HG02981 (cell line): ENCODE measurements around the gene MRPL47.

Source experiments
- ATAC-seq: cut with Tn5 transposase; IDR thresholded peaks from one replicate; pipeline ENCODE4 v1.9.1; 2021; ENCODE audit warnings: mild to moderate bottlenecking, moderate library complexity; ENCODE audit not compliant: unreplicated experiment

Gene MRPL47

DNA sequence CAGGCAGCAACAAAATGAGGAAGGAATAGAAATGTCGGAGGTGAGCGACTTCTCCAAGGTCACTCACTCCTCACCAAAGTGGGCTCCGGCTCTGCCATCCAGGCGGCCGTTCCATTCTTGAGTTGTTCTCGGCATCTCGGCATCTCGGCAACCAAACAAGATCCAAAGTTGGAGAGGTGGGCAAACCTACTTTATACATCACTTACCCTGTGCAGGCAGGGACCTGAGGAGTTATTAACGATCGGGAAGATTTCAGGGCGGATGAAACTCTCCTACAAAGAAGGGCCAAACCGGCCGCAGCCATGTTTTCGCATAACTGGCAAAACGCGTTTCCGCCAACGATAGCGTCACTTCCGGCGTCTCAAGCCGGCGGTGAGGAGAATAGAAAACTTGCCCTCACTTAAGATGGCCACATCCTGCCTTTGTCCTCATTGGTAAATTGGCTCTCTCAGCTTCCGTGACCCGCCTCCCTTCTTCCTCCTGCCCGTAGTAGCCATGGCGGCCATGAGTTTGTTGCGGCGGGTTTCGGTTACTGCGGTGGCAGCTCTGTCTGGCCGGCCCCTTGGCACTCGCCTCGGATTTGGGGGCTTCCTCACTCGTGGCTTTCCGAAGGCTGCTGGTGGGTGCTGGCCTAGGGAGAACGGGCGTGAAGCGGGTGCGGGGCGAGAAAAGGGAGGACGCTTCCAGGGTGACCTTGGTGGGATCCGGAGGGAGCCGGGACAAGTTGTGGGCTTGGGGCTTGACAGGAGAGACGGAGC, at the start of gene MRPL47, which contains the start of gene NDUFB5:
Gene MRPL47, minus strand, starts transcription at position 318 of the 758 bp plus-strand sequence. Its CDS starts 14 bp downstream, at position 304.
Gene NDUFB5, plus strand, starts transcription at position 474 of the 758 bp plus-strand sequence. Its CDS starts 22 bp downstream, at position 496.
- peak; percentile 95 for ATAC-seq

DNA sequence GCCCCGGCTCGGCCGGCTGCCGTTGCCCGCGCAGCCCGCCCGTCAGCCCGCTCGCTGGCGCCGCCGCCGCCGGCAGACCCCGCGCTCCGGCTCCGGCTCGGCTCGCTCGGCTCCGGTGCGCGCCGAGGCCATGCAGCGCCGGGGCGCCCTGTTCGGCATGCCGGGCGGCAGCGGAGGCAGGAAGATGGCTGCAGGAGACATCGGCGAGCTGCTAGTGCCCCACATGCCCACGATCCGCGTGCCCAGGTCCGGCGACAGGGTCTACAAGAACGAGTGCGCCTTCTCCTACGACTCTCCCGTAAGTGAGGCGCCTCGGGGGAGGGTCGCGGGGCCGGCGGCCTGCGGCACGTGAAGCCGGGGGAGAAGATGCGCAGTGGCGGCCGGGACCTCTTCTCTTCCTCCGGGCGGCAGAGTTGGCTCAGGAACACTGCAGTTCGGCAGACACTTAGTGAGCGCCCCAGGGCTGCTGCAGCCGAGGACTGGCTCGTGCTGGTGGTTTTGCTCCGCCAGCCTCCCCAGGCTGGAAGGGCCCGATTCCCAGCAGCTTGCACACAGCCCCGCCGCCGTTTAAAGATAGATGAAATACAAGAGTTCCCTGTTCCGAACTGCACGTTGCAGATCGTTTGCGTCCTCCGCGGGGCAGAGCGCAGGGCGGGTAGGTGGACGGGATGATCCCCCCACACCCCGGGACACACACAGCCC, 48.8 kb upstream of the MRPL47 start:
- ATAC-seq = peak; percentile 55

DNA sequence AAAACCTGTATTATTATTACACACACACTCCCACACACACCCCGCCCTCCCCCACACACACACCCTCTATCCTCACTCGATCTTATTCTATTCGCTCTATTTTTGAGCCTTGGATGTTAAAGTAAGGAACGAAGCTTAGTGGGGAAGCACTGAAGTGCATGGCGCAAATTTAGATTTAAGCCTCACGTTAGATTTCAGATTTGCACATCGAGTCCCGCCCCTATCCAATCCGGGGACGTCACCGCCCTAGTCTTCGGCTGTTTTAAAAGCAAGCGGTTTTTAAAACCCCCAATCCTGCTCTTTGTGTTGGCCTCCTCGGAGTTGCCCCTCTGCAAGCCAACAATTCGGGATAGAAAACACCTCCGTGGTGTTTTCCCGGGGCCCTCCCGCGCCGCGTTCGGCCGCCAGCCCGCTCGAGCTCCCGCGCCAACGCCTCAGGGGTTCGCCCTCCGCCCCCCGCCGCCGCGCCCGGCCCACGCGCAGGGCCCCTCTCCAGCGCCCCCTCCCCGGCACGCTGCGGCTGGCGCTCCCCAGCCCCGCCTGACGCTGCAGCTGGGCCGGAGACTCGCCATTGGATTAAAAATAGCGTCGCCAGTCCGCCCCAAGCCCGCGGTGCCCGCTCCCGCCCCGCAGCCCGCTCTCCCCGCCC, 48.1 kb upstream of the MRPL47 start, which contains the start of gene USP13:
Gene USP13, plus strand, starts transcription at position 594 of the 649 bp plus-strand sequence. CDS start 186 bp downstream, outside the sequence.
- ATAC-seq = peak; percentile 50

DNA sequence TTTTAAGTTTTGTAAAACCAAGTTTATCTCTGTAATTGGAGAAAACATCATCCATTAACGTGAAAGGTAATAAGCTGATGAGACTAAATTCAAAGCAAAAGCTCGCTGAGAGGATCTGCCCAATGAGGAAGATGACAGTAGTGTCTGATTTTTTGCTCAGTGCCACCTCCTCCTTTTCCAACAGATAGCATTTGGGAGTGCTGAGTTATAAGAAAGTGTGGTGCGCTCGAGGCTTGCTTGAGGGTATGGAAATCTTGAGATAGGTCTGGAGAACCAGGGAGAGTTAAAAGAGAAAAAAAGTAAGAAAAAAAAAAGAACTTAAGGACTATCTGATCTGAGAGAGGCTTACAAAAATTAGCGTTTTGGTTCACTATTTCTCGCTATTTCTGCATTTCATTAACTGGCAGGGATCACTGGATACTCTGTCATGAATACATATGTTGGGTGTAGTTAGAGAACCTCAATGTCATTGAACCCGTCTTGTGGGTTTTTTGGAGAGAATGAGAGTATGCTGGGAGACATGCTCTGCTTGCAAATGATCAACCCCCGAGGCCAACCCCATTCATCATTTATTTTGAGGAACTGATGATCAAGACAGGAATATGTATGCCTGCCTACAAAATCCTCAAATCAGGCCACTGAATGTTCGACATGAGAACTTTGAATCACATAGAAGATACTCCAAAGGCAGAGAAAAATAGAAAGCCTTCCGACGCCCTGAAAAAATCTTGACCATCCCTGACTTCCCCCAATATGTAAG, 47.4 kb upstream of the MRPL47 start:
- ATAC-seq = no peak

DNA sequence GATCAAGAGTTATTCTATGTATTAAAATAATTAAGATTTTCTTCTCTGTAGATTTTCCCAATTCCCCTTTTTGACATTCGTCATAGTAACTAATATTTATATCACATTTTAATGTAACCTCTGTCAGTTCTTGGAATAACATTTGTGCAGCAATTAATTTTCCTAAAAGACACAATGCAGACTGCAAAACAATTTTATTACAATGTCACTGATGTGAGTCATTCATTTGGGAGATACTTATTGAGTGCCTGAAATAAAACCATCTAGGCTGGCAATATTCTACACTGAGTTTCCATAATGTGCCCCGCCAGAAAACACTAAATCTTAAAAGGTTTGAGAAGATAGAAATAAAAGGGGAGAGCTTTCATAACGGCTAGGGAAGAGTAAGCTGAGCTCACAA, 41.7 kb upstream of the MRPL47 start:
- no peak for ATAC-seq

DNA sequence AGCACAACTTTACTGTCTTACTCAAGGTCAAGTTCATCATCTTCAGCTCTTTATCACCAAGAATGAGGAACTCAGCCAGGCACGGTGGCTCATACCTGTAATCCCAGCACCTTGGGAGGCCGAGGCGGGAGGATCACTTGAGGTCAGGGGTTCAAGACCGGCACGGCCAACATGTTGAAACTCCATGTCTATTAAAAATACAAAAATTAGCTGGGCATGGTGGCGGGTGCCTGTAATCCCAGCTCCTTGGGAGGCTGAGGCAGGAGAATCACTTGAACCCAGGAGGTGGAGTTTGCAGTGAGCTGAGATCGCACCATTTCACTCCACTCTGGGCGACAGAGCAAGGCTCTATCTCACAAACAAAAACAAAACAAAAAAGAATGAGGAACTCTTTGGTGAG, 39.4 kb upstream of the MRPL47 start:
- ATAC-seq = peak; percentile 6

DNA sequence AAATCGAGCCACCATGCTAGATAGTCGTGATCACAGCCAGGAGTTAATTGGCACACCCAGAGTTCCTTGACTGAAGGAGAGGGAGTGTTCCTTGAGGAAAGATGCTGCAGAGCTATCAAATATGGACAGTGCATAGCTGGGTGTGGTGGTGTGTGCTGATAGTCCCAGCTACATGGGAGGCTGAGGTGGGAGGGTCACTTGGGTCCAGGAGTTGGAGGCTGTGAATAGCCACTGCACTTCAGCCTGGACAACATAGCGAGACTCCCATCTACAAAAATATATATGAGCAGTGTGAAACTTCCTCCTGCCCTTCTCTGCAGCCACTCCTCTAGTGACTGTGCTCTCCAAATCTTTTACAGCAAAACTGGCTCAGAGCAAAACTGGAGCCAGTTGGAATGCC, 38.4 kb upstream of the MRPL47 start:
- ATAC-seq = no peak

DNA sequence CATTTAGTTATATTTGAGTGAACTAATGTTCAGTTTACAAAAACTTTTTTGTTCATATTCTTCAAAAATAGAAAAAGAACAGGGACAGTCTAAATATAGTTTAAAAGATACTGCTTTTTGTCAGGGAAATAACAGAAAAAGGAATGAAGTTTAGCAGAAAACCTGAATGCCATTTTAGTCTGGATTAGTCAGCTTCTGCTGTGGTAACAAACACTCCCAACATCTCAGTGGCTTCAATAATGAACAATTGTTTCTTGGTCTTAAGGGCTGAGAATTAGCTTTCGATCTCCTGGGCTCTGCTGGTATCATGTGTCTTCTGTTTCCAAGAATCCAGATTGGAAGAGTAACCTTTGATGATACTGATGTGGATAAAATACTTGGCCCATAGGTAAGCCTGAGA, 36.0 kb upstream of the MRPL47 start:
- no peak for ATAC-seq

DNA sequence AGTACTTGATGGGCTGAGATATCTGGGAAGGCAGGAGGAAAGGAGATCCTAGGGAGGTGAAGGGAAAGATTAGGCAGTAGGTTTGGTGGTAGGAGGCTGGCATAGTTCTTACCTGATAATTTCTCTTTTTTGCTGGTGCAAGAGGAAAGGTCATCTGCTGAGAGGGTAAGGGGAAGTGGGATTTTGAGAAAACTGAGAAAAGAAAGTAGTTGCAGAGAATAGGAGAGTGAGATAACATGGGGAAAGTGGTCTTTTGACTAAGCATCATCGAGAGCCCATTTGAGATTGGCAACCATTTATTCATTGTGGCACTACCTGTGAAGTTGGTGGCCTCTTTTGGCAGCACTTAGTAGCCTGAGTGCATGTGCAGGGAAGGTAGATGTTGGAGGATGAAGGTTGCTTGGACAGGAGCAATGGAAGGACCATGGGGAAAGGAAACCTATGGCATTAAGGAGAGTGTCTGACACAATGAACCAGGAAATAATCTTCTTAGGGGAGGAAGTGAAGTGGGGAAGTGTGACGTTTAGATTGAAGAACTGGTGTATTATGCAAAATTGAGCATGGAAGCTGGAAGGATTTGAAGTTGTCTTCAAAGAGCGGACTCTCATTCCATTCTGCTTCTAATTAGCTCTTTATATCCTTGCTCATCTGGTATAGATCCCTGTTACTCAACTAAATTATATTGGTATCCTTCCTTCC, 26.5 kb upstream of the MRPL47 start:
- no peak for ATAC-seq

DNA sequence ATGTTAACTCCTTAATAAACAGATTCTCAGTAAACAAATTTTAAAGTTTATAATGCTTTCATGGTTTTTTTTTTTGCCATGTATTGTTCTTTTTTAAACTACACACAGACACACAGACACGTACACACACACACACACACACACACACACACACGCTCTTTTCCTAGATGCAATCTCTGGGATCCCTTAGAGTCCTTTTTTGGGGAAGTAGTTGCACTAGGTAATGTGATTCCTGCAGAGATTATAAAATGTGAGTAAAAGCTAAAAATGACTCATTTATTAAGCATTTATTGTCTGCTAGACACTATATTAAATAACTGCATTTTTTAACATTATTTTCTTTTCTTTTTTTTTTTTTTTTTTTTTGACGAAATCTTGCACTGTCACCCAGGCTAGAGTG, 20.0 kb upstream of the MRPL47 start:
- ATAC-seq = no peak

DNA sequence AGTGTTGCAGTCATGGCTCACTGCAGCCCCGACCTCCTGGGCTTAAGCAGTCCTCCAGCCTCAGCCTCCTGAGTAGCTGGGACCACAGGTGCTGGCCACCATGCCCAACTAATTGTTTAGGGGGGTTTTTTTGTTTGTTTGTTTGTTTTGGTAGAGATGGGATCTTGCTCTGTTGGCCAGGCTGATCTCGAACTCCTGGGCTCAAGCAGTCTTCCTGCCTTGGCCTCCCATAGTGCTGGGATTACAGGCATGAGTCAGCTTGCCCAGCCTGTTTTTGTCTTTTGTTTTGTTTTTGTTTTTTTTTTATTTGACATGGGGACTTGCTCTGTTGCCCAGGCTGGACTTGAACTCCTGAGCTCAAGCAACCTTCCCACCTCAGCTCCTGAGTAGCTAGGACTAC, 17.6 kb upstream of the MRPL47 start:
- ATAC-seq = no peak

DNA sequence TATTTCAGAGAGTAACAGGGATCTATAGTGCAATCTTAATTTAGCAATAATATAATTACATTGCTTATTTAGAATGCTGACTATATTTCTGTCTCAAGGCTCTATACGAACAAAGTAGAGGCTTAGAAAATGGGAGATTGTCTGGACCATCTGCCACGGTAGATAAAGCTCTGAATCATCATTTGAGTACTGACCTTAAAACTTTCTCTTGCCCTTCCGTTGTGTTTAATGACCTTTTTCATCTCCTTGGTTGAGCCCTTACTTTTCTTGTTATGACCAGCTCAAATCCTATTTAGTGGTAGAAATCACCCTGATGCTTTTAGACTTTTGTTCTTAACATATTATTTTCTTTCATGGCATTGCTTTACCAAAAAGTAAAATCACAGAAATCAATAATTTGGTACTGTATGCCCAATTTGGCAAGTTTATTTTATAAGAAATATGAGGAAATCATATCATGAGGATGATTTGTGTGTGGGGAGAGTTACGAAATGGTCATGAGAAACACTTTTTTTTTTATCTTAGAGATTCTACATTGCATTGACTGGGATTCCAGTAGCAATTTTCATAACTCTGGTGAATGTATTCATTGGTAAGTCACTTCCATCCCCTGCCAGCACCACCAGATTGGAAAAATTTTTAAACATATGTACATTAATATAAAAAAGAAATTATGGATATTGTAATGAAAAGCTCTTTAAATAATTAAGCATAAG, 11.2 kb upstream of the MRPL47 start:
- no peak for ATAC-seq

DNA sequence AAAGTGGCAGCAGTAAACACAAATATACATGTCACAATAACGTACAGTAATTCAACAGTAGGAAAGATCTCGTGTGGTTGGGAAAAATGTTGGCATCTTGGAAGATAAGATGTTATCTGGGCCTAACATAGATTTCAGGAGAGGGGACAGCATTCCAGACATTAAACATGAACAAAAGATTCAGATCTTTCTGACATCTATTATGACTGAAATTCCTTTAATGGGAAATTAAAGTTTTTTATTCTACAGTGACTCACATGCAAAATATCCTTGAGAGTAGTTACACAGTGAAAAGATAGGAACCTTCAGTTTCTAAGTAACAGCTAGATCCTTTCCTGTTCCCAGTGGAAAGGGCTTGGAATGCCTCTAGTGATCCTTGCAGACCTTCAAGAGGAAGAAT, 9.4 kb upstream of the MRPL47 start:
- no peak for ATAC-seq

DNA sequence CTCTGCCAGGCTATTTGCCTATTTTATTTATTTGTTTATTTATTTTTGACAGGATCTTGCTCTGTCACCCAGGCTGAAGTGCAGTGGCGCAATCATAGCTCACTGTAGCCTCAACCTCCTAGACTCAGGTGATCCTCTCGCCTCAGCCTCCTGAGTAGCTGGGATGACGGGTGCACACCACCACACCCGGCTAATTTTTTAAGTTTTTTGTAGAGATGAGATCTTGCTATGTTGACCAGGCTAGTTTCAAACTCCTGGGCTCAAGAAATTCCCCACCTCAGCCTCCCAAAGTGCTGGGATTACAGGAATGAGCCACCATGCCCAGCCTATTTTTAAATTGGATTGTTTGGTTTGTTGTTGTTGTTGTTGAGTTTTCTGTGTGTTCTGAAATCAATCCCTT, 5.6 kb upstream of the MRPL47 start:
- ATAC-seq = no peak

DNA sequence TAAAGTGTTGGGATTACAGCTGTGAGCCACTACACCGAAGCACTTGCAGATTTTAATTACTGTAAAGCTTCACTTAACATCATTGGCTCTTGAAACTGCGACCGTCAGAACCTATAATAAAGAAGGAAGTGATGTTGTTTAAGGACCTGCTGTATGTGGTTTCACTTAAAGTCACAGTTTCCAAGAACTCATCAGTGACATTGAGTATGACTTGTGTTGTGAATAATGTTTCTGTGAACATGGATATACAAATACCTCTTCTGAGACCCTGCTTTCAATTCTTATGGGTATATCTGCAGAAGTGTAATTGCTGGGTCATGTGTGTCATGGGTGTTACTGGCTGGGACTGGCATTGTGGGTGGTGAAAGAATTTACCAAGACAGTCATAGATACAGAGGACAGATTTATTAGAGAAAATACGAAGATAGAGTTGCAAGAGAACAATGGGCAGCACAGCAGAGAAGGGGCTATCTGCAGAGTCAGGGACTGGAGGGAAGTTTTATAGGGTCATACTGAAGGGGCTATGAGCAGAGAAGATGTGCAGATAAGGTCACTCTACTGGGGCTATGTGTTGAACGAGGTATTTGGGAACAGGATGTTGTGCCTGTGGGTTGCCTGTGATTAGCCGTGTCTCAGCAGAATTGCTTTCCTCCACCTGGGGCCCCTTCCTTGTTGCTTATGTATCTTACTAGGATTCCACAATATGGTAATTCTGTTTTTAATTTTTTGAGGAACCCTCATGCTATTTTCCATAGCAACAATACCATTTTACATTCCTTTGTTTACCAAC, 4.7 kb upstream of the MRPL47 start:
- ATAC-seq = peak; percentile 46

DNA sequence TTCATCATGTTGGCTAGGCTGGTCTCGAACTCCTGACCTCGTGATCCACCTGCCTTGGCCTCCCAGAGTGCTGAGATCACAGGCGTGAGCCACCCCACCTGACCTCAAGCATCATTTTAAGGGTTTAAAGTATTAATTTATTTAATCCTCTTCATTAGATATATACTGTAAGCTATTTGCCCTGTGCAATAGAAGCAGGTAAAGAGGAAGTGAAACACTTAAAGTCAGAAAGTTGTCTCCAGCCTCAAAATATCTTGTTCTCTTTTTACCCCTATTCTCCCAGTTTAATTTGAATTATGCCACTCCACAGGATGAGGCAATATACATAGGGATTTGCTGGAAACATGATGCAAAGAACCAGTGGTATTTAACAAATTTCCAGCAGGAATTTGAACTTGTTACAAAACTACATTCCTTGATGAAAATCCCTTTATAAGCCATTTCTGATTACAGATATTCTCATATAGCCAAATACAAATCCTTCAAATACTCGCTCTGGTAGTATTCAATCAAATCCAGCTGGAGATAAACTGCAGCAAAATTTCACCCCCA, 2.2 kb upstream of the MRPL47 start:
- no peak for ATAC-seq

DNA sequence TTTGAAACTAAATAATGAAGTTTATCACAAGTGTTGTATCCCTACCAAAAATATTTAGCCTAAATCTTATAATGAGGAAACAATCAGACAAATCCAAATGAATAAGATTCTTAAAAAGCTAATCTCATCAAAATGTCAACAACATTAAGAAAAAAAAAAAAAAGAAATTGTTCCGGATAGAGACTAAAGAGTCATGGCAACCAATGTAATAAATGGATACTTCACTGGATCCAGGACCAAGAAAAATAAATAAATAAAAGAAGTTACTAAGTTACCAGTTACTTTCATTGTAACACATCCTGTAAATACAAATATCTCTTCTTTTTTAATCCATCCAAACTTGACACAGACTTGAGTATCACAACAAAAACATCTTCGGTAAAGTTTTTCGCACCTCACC, 607 bp downstream of the MRPL47 start:
- no peak for ATAC-seq

DNA sequence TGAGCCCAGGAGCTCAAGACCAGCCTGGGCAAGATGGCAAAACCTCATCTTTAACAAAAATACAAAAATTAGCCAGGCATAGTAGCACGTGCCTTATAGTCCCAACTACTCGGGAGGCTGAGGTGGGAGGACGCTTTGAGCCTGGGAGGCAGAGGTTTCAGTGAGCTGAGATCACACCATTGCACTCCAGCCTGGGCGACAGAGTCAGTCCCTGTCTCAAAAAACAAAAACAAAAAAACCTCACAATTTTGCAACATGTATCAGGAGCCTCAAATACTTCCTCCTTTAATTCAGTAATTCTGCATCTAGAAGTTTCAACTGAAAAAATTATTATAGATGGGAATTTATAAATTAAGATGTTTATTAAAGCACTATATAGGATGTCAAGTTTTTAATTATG, 1.1 kb downstream of the MRPL47 start:
- no peak for ATAC-seq

DNA sequence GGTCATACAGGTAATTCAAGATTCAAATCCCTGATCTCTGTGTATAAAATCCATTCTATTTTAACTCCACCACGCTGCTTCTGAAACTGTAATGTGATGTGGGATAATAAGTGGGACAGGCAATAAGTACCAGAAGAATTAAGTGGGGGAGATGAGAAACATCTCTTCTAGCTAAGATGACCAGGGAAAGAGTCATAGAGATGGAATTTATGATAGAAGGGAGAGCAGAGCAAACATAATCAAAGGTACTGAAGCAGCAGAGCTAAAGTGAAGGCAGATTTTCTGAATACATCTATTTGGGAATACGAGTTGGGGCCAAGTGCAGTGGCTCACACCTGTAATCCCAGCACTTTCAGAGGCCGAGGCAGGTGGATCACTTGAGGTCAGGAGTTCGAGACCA, 4.9 kb downstream of the MRPL47 start:
- ATAC-seq = no peak
